HepG2 (cell line): ENCODE measurements around the gene CYP2A6. TPM values are rescaled to one million over a fixed set of nuclear protein-coding genes. Genes with fewer than 3 reads are reported as not detected.

Experiments used
- ATF6 ChIP-seq: sonication (generic); formaldehyde crosslinking; conservative IDR thresholded peaks from 2 replicates; pipeline ENCODE4 v1.4.0; 2020; ENCODE audit warnings: missing genetic modification reagents
- CEBPB ChIP-seq: IDR thresholded peaks from 2 replicates; pipeline ENCODE4 v1.6.1; 2011; ENCODE audit warnings: low read depth, low read length, improper control_type of control experiment, borderline replicate concordance
- DR1 ChIP-seq: sonication (generic); formaldehyde crosslinking; IDR thresholded peaks from 2 replicates; pipeline ENCODE4 v1.8.0; 2021; ENCODE audit warnings: mild to moderate bottlenecking, missing genetic modification reagents, inconsistent platforms
- FOXA1 ChIP-seq, 2 experiments: fragments of 450-650 bp in 1 of 2; sonication (generic) in 1 of 2; formaldehyde crosslinking in 1 of 2; IDR thresholded peaks; 2 replicates each; pipeline versions ENCODE4 v1.4.0 to v1.6.1; 2016 to 2020; ENCODE audit warnings: missing genetic modification reagents in 1 of 2
- FOXC1 ChIP-seq: sonication (generic); formaldehyde crosslinking; IDR thresholded peaks from 2 replicates; pipeline ENCODE4 v1.8.0; 2022; ENCODE audit warnings: mild to moderate bottlenecking, missing genetic modification reagents, borderline replicate concordance
- GPN1 ChIP-seq: sonication (generic); formaldehyde crosslinking; IDR thresholded peaks from 2 replicates; pipeline ENCODE4 v1.5.1; 2020; ENCODE audit warnings: missing genetic modification reagents, borderline replicate concordance
- MED13 ChIP-seq: sonication (generic); formaldehyde crosslinking; IDR thresholded peaks from 2 replicates; pipeline ENCODE4 v1.5.0; 2020; ENCODE audit warnings: missing genetic modification reagents
- NFYB ChIP-seq: sonication (generic); formaldehyde crosslinking; IDR thresholded peaks from 2 replicates; pipeline ENCODE4 v1.4.0; 2020; ENCODE audit warnings: missing genetic modification reagents
- NONO ChIP-seq, 2 experiments: fragments of 450-650 bp in 1 of 2; sonication (generic) in 1 of 2; formaldehyde crosslinking in 1 of 2; IDR thresholded peaks in 1 of 2; conservative IDR thresholded peaks in 1 of 2; 2 replicates each; pipeline versions ENCODE4 v1.6.1 to v1.8.0; 2017 to 2022; ENCODE audit warnings: mild to moderate bottlenecking in 1 of 2, missing genetic modification reagents in 1 of 2, moderate library complexity in 1 of 2
- RBFOX2 ChIP-seq: fragments of 200-400 bp; formaldehyde crosslinking; IDR thresholded peaks from 2 replicates; pipeline ENCODE4 v1.6.1; 2017; ENCODE audit warnings: low read depth, mild to moderate bottlenecking, low read length
- SPEN ChIP-seq: sonication (generic); formaldehyde crosslinking; IDR thresholded peaks from 2 replicates; pipeline ENCODE4 v1.5.1; 2020; ENCODE audit warnings: low read depth, mild to moderate bottlenecking, missing genetic modification reagents
- SRY ChIP-seq: sonication (generic); formaldehyde crosslinking; IDR thresholded peaks from 2 replicates; pipeline ENCODE4 v1.8.0; 2022; ENCODE audit warnings: mild to moderate bottlenecking, missing genetic modification reagents
- ZBTB21 ChIP-seq: sonication (generic); formaldehyde crosslinking; IDR thresholded peaks from 2 replicates; pipeline ENCODE4 v1.4.0; 2020; ENCODE audit warnings: missing genetic modification reagents
- ZFP91 ChIP-seq: sonication (generic); formaldehyde crosslinking; IDR thresholded peaks from 2 replicates; pipeline ENCODE4 v1.9.0; 2022; ENCODE audit warnings: missing genetic modification reagents, mild to moderate bottlenecking, borderline replicate concordance
- ZNF512B ChIP-seq: sonication (generic); formaldehyde crosslinking; IDR thresholded peaks from 2 replicates; pipeline ENCODE4 v1.5.1; 2020; ENCODE audit warnings: missing genetic modification reagents, mild to moderate bottlenecking, borderline replicate concordance
- ZNF614 ChIP-seq: IDR thresholded peaks from 2 replicates; pipeline ENCODE4 v1.6.1; 2018; ENCODE audit warnings: missing biosample characterization, missing genetic modification reagents, inconsistent platforms, borderline replicate concordance
- ZNF687 ChIP-seq: sonication (generic); formaldehyde crosslinking; IDR thresholded peaks from 2 replicates; pipeline ENCODE4 v1.5.1; 2020; ENCODE audit warnings: mild to moderate bottlenecking, missing genetic modification reagents, moderate library complexity
- polyA plus RNA-seq, 8 experiments: library from polyadenylated mRNA; depleted of rRNA in 3 of 8; stranded (reverse) in 7 of 8; unstranded in 1 of 8; fragments of >200 nt; fragmentation: Illumina TruSeq in 4 of 8; extraction: Trizol in 4 of 8; gene quantifications; 2 replicates each; pipeline versions ENCODE4 v1.2.1 to v1.2.3, GENCODE V29; 2011 to 2016; ENCODE audit warnings: low read depth in 4 of 8, missing spikeins in 1 of 8, mixed read lengths in 1 of 8; ENCODE audit not compliant: insufficient read depth in 1 of 8
- total RNA-seq, 5 experiments: library from RNA; depleted of rRNA; stranded (reverse); fragments of >200 nt; fragmentation: Illumina TruSeq; extraction: Trizol; gene quantifications; 2 replicates each; pipeline ENCODE4 v1.2.3, GENCODE V29; 2016; ENCODE audit warnings: low read depth in 1 of 5

The CYP2A6 gene
- total and polyA plus RNA-seq, 2 of the 13 experiments (the other 11 are each of a cell fraction or from before 2014, with no cell fraction given) = not detected

GRCh38 chr19:40798683-40799557 lies 51.3 kb downstream of the CYP2A6 start, which contains the start of gene EGLN2 (continued):
- TF ChIP-seq ZFP91 (CRISPR knock-in tag) (0 out of 2 replicates have a peak, but pooled peaks have one; percentile 12), FOXC1 (no peak), ZNF687 (CRISPR knock-in tag) (no peak; the same call in none of the 2 replicates), ATF6 (CRISPR knock-in tag) (no peak), MED13 (CRISPR knock-in tag) (no peak), NONO (IDR thresholded peaks at IDR 0.05) (no peak), NONO (CRISPR knock-in tag; conservative IDR thresholded peaks at IDR 0.05) (peak; percentile 28; the same call in 1 of the 2 replicates), SPEN (CRISPR knock-in tag) (no peak), DR1 (CRISPR knock-in tag) (no peak), FOXA1 (IDR thresholded peaks at IDR 0.05) (no peak), FOXA1 (CRISPR knock-in tag; IDR thresholded peaks at IDR 0.05) (0 out of 2 replicates have a peak, but pooled peaks have one; percentile 3), SRY (CRISPR knock-in tag) (no peak), NFYB (no peak), GPN1 (no peak), CEBPB (peak; percentile 36; the same call in 1 of the 2 replicates), RBFOX2 (peak; percentile 63), ZNF614 (CRISPR knock-in tag) (no peak), ZNF512B (CRISPR knock-in tag) (no peak), ZBTB21 (CRISPR knock-in tag) (no peak)
